Gastrocnemius medialis (tissue), 4 donors: ENCODE data around the gene FRMD5. TPM values are rescaled to one million over a fixed set of nuclear protein-coding genes. Genes with fewer than 3 reads are reported as not detected.

ENCODE experiments used
- ATAC-seq, 2 donors: fragments of 150-250 bp; one replicate each; pipeline ENCODE4 v1.9.1; 2016
- DNase-seq, 2 donors: peaks; one replicate each; pipeline ENCODE4 v3.0.0-alpha.2; 2019
- H3K27ac ChIP-seq, 4 donors: fragments of 200-600 bp; sonication (generic); 1 replicate in 1 of 4; 2 replicates in 3 of 4; pipeline ENCODE4 v1.5.1; 2016 to 2018; ENCODE audit warnings: mild to moderate bottlenecking in 2 of 4, moderate library complexity in 1 of 4
- H3K27me3 ChIP-seq, 3 donors: fragments of 200-600 bp; sonication (generic) in 2 of 3; 1 replicate in 1 of 3; 2 replicates in 2 of 3; pipeline versions ENCODE4 v1.5.1 to v1.6.0; 2016 to 2019; ENCODE audit warnings: mild to moderate bottlenecking in 1 of 3, moderate library complexity in 1 of 3
- H3K36me3 ChIP-seq, 2 donors: fragments of 200-600 bp; sonication (generic) in 1 of 2; one replicate each; pipeline ENCODE4 v1.5.1; 2017 to 2018
- H3K4me1 ChIP-seq, 2 donors: fragments of 200-600 bp; sonication (generic) in 1 of 2; one replicate each; pipeline ENCODE4 v1.5.1; 2016 to 2017; ENCODE audit warnings: mild to moderate bottlenecking in 2 of 2
- H3K4me3 ChIP-seq, 4 donors: fragments of 200-600 bp; sonication (generic) in 3 of 4; 1 replicate in 1 of 4; 2 replicates in 3 of 4; pipeline ENCODE4 v1.5.1; 2016 to 2019; ENCODE audit warnings: mild to moderate bottlenecking in 2 of 4
- H3K9me3 ChIP-seq, 3 donors: fragments of 200-600 bp; sonication (generic) in 2 of 3; 1 replicate in 1 of 3; 2 replicates in 2 of 3; pipeline ENCODE4 v1.5.1; 2016 to 2019
- POLR2A ChIP-seq, 2 donors: fragments of 450-650 bp; IDR thresholded peaks; one replicate each; pipeline ENCODE4 v1.6.1; 2017; ENCODE audit warnings: antibody characterized with exemption in 2 of 2, mild to moderate bottlenecking in 2 of 2, moderate library complexity in 2 of 2
- in situ Hi-C, 4 donors: fragments of 200-750 bp; cut with MboI; loops; one replicate each; pipeline versions ENCODE4 v1.15.0 to v1.8.0; 2017; ENCODE audit warnings: low sequenced_read_pairs in 4 of 4
- intact Hi-C: fragments of 100-400 bp; cut with DNase I; formaldehyde crosslinking; loops from one replicate; pipeline ENCODE4 v1.15.1; 2023; ENCODE audit warnings: low total_unique reads
- total RNA-seq, 4 donors: library from RNA; depleted of rRNA; stranded (reverse); fragments of >200 nt; gene quantifications; one replicate each; pipeline versions ENCODE4 v1.1.0 to v1.2.3, GENCODE V29; 2016
- TF ChIP-seq, protein P1 (sequence below), 5 experiments: fragments of 450-650 bp in 3 of 5; fragments of 200-600 bp in 2 of 5; sonication (generic) in 2 of 5; IDR thresholded peaks in 4 of 5; conservative IDR thresholded peaks in 1 of 5; 1 replicate in 4 of 5; 2 replicates in 1 of 5; pipeline ENCODE4 v1.5.1; 2016 to 2019; ENCODE audit warnings: antibody characterized with exemption in 5 of 5, mild to moderate bottlenecking in 3 of 5, moderate library complexity in 3 of 5

The FRMD5 gene
- total RNA-seq, 4 donors from 2014 or later = 0.04 TPM; not detected in 3

DNA sequence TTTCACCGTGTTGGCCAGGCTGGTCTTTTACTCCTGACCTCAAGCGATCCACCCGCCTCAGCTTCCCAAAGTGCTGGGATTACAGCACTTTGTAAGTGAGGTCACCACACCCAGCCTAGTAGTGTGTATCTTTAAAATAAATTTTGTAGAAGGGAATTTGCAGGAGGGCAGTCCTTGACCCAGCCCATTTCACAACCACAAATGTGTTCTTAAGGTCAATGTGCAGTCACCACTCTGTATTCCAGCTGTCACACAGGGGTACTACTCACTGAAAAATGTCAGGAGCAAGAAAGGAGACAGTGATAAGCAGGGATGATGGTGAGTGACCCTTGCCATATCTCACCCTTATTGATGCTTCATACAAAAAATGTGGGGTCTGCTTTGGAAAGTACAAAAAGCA, 98.5 kb downstream of the FRMD5 start:
- Histone ChIP-seq H3K27ac (no peak overlapping the region), H3K36me3 (no peaks in the 10 kb centered on the region), H3K9me3 (no peaks in the 10 kb centered on the region), H3K4me1 (no peaks in the 10 kb centered on the region), H3K27me3 (no peaks in the 10 kb centered on the region), H3K4me3 (no peak overlapping the region)
- in situ Hi-C loops (no loop called here), intact Hi-C loops (no loop called here)
- no peak for TF ChIP-seq POLR2A (IDR thresholded peaks at IDR 0.05)
- TF ChIP-seq, protein P1, sequence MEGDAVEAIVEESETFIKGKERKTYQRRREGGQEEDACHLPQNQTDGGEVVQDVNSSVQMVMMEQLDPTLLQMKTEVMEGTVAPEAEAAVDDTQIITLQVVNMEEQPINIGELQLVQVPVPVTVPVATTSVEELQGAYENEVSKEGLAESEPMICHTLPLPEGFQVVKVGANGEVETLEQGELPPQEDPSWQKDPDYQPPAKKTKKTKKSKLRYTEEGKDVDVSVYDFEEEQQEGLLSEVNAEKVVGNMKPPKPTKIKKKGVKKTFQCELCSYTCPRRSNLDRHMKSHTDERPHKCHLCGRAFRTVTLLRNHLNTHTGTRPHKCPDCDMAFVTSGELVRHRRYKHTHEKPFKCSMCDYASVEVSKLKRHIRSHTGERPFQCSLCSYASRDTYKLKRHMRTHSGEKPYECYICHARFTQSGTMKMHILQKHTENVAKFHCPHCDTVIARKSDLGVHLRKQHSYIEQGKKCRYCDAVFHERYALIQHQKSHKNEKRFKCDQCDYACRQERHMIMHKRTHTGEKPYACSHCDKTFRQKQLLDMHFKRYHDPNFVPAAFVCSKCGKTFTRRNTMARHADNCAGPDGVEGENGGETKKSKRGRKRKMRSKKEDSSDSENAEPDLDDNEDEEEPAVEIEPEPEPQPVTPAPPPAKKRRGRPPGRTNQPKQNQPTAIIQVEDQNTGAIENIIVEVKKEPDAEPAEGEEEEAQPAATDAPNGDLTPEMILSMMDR (IDR thresholded peaks at IDR 0.05 in 4 of 5, conservative IDR thresholded peaks at IDR 0.05 in 1 of 5) = no peak
- DNase-seq = no peak
- ATAC-seq = no peak

DNA sequence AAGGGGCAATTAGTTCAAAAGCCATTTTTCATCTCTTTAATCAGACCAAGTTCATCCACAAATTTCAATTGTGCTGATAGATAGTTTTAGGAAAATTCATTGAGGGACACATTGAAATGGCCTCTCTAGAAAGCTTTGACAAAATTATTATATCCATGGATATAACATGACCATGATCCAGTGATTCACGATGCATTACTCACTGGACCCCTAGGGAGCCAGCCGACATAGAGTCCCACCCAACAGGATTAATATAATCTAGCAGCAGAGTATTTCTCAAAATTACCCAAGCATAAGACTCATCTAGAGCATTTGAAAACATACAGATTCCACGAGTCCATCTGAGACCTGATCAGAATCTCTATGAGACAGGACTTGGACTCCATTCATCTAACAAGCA, 100.3 kb downstream of the FRMD5 start:
- TF ChIP-seq, protein P1 (IDR thresholded peaks at IDR 0.05 in 4 of 5, conservative IDR thresholded peaks at IDR 0.05 in 1 of 5) = no peak
- TF ChIP-seq POLR2A (IDR thresholded peaks at IDR 0.05) = no peak
- Histone ChIP-seq H3K27me3 (no peaks in the 10 kb centered on the region), H3K9me3 (no peaks in the 10 kb centered on the region), H3K4me3 (no peak overlapping the region), H3K27ac (no peak overlapping the region), H3K4me1 (no peaks in the 10 kb centered on the region), H3K36me3 (no peaks in the 10 kb centered on the region)
- ATAC-seq = no peak
- no peak for DNase-seq
- intact Hi-C loops (no loop called here), in situ Hi-C loops (no loop called here)

DNA sequence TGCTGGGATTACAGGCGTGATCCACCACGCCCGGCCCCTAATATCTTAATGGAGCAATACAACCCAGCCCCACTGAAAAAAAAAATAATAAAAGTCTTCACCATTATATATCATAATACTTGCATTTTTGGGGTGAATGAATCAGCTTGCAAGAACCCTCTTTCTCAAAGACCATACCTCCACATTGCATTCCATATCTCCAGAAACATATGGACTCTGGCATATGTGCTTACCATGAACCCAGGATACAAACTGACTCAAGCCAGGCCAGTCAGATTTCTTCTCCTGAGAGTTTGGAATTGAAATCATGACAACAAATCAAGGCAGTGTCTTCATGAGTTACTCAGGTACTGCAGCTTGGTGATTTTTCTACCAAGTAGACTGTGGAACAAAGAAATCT, 101.2 kb downstream of the FRMD5 start:
- in situ Hi-C loops = no loop called here
- H3K27ac ChIP-seq = no peak overlapping the region
- H3K4me3 ChIP-seq = no peak overlapping the region
- no peak for TF ChIP-seq POLR2A (IDR thresholded peaks at IDR 0.05)
- TF ChIP-seq, protein P1 (IDR thresholded peaks at IDR 0.05 in 4 of 5, conservative IDR thresholded peaks at IDR 0.05 in 1 of 5) = no peak
- no peaks in the 10 kb centered on the region for H3K36me3 ChIP-seq
- no peaks in the 10 kb centered on the region for H3K27me3 ChIP-seq
- no peaks in the 10 kb centered on the region for H3K9me3 ChIP-seq
- DNase-seq = no peak
- no peaks in the 10 kb centered on the region for H3K4me1 ChIP-seq
- no peak for ATAC-seq
- intact Hi-C loops = no loop called here

DNA sequence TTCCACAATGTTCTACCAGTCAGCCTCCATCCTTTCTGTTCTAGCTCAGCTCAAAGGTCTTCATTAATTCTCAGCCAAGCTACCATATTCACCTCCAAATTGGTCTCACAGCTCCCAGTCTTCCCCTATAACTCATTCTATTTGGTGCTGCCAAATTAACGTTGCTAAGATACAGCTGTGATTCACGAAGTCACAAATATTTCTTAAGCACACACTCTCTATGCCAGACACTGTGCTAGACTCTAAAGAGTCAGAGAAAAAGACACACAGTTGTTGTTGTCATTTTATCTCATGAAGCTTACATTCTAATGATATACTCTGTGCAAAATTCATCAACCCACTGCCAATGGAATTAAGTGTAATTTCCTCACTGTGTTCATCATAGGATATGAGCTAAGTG, 102.8 kb downstream of the FRMD5 start:
- in situ Hi-C loops (no loop called here), intact Hi-C loops (no loop called here)
- Histone ChIP-seq H3K27me3 (no peaks in the 10 kb centered on the region), H3K9me3 (no peaks in the 10 kb centered on the region), H3K36me3 (no peaks in the 10 kb centered on the region), H3K4me1 (no peaks in the 10 kb centered on the region), H3K4me3 (no peak overlapping the region), H3K27ac (no peak overlapping the region)
- TF ChIP-seq, protein P1 (IDR thresholded peaks at IDR 0.05 in 4 of 5, conservative IDR thresholded peaks at IDR 0.05 in 1 of 5) = no peak
- no peak for TF ChIP-seq POLR2A (IDR thresholded peaks at IDR 0.05)
- DNase-seq = no peak
- no peak for ATAC-seq
